Loucy (cell line): Measurements from ENCODE around the gene ROR1.

Experiments used
- H2AFZ ChIP-seq: fragments of 200-600 bp; sonication (generic); 2 replicates; pipeline ENCODE4 v1.6.0; 2016; ENCODE audit warnings: antibody characterized with exemption, mild to moderate bottlenecking, low read length, moderate library complexity
- H3F3A ChIP-seq: fragments of 200-600 bp; 2 replicates; pipeline ENCODE4 v1.6.0; 2016; ENCODE audit warnings: antibody characterized with exemption, low read depth, mild to moderate bottlenecking
- H3K27me3 ChIP-seq: fragments of 200-600 bp; sonication (generic); 2 replicates; pipeline ENCODE4 v1.6.1; 2014; ENCODE audit warnings: low read length, mild to moderate bottlenecking; ENCODE audit not compliant: insufficient read depth, poor library complexity, severe bottlenecking
- H3K36me3 ChIP-seq: fragments of 200-600 bp; sonication (generic); 2 replicates; pipeline ENCODE4 v1.6.1; 2016; ENCODE audit warnings: low read length; ENCODE audit not compliant: insufficient read depth
- H3K4me1 ChIP-seq: fragments of 200-600 bp; sonication (generic); 2 replicates; pipeline ENCODE4 v1.5.1; 2014; ENCODE audit warnings: low read length, mild to moderate bottlenecking; ENCODE audit not compliant: insufficient read depth, poor library complexity, severe bottlenecking
- H3K4me2 ChIP-seq: fragments of 200-600 bp; sonication (generic); 2 replicates; pipeline ENCODE4 v1.6.0; 2014; ENCODE audit warnings: antibody characterized with exemption, low read length, low read depth, mild to moderate bottlenecking; ENCODE audit not compliant: poor library complexity, severe bottlenecking
- H3K4me3 ChIP-seq: fragments of 200-600 bp; sonication (generic); 2 replicates; pipeline ENCODE4 v1.5.1; 2014; ENCODE audit warnings: low read length, mild to moderate bottlenecking, mixed read lengths; ENCODE audit not compliant: poor library complexity, severe bottlenecking
- H3K79me2 ChIP-seq: fragments of 200-600 bp; sonication (generic); 2 replicates; pipeline ENCODE4 v1.6.1; 2014; ENCODE audit warnings: low read length; ENCODE audit not compliant: insufficient read depth
- H3K9ac ChIP-seq: fragments of 200-600 bp; sonication (generic); 2 replicates; pipeline ENCODE4 v1.6.0; 2014; ENCODE audit warnings: mild to moderate bottlenecking, low read depth, low read length, moderate library complexity; ENCODE audit not compliant: poor library complexity, severe bottlenecking
- H3K9me2 ChIP-seq: fragments of 200-600 bp; sonication (generic); replicated peaks from 2 replicates; pipeline ENCODE4 v1.6.1; 2016; ENCODE audit warnings: low read depth, low read length, mixed read lengths
- H3K9me3 ChIP-seq: fragments of 200-600 bp; sonication (generic); 2 replicates; pipeline ENCODE4 v1.6.1; 2014; ENCODE audit warnings: mild to moderate bottlenecking, antibody characterized with exemption, low read length, low read depth; ENCODE audit not compliant: insufficient read depth
- H4K20me1 ChIP-seq: fragments of 200-600 bp; sonication (generic); 2 replicates; pipeline ENCODE4 v1.6.0; 2014; ENCODE audit warnings: antibody characterized with exemption, low read length, mild to moderate bottlenecking; ENCODE audit not compliant: insufficient read depth, poor library complexity, severe bottlenecking
- EZH2phosphoT487 ChIP-seq: fragments of 200-600 bp; IDR thresholded peaks from 2 replicates; pipeline ENCODE4 v1.6.1; 2018; ENCODE audit warnings: antibody characterized with exemption, mild to moderate bottlenecking, moderate library complexity, borderline replicate concordance
- TF ChIP-seq, protein P1 (sequence below): fragments of 200-600 bp; sonication (generic); conservative IDR thresholded peaks from 2 replicates; pipeline ENCODE4 v1.5.1; 2014; ENCODE audit warnings: mild to moderate bottlenecking, antibody characterized with exemption, low read length

ROR1 gene

DNA sequence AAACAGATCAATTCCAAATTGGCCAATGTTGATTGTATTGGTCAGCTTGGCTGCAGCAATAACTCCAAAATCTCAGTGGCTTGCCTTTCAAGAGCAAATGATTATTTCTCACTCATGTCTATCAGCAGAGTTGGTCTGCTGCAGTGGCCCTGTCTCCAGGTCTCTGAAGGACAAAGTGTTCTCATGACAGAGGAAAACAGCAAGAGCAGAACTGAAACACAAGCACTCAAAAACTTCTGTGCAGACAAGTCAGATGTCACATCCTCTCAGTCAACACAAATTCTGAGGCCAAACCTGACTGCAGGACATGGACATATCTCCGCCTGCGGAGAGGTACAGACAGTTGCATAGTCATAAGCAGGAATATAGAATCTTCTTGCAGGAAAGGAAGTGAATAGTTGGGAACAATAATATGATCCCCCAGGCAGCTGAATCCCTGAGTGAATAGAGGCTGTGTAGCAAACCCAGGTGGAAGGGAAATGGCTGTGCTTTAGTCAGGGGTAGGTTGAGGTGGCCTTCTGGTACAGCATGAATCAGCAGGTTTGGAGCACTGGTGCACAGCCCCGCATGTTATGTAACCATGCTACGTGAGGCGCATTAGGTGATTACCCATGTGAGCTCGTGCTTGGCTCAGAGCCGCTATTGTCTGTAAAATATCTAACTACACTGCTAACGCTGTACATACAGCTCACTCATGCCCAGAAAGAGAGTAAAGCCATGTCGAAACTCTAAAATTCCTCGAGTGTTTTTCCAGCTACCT lies 412.5 kb downstream of the ROR1 start:
- peaks cover 6% of the 10 kb centered on the region for H3K4me1 ChIP-seq
- H4K20me1 ChIP-seq, result no peaks in the 10 kb centered on the region
- no peak for TF ChIP-seq EZH2phosphoT487
- no peak overlapping the region for H3K4me3 ChIP-seq
- no peak overlapping the region for H3K9ac ChIP-seq
- H3F3A ChIP-seq, result no peaks in the 10 kb centered on the region
- H3K79me2 ChIP-seq, result no peaks in the 10 kb centered on the region
- no peaks in the 10 kb centered on the region for H3K9me3 ChIP-seq
- H3K27me3 ChIP-seq, result no peaks in the 10 kb centered on the region
- no peaks in the 10 kb centered on the region for H3K36me3 ChIP-seq
- 0 out of 2 replicates have a peak overlapping the region, but pooled peaks have one; percentile 1 for H2AFZ ChIP-seq
- H3K9me2 ChIP-seq, result no peaks in the 10 kb centered on the region
- H3K4me2 ChIP-seq, result no peak overlapping the region

DNA sequence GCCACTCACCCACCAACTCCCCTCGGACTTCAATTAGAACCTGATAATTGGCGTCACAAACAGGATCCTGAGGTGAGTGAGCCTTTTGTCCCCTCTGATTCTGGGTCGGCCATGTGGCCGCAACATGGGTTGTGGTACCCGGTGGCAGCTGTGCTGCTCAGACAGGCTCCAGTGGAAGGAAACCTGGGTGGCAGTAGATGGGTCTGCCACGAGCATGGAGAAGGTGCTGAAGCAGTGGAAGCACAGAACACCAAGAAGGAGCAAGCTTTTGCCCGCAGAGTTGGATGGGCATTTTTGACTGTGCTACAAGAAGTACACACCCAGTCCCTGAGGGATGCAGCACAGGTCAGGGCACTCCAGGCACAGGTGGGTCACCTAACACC lies 413.1 kb downstream of the ROR1 start:
- peaks cover 6% of the 10 kb centered on the region for H3K4me1 ChIP-seq
- H3K79me2 ChIP-seq, result no peaks in the 10 kb centered on the region
- no peak overlapping the region for H3K4me2 ChIP-seq
- H3F3A ChIP-seq, result no peaks in the 10 kb centered on the region
- H2AFZ ChIP-seq, result no peak overlapping the region
- no peak overlapping the region for H3K9ac ChIP-seq
- H3K27me3 ChIP-seq, result no peaks in the 10 kb centered on the region
- no peak for TF ChIP-seq EZH2phosphoT487
- TF ChIP-seq, protein P1, sequence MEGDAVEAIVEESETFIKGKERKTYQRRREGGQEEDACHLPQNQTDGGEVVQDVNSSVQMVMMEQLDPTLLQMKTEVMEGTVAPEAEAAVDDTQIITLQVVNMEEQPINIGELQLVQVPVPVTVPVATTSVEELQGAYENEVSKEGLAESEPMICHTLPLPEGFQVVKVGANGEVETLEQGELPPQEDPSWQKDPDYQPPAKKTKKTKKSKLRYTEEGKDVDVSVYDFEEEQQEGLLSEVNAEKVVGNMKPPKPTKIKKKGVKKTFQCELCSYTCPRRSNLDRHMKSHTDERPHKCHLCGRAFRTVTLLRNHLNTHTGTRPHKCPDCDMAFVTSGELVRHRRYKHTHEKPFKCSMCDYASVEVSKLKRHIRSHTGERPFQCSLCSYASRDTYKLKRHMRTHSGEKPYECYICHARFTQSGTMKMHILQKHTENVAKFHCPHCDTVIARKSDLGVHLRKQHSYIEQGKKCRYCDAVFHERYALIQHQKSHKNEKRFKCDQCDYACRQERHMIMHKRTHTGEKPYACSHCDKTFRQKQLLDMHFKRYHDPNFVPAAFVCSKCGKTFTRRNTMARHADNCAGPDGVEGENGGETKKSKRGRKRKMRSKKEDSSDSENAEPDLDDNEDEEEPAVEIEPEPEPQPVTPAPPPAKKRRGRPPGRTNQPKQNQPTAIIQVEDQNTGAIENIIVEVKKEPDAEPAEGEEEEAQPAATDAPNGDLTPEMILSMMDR, result no peak
- H4K20me1 ChIP-seq, result no peaks in the 10 kb centered on the region
- H3K9me2 ChIP-seq, result no peaks in the 10 kb centered on the region
- no peak overlapping the region for H3K4me3 ChIP-seq
- no peaks in the 10 kb centered on the region for H3K36me3 ChIP-seq
- no peaks in the 10 kb centered on the region for H3K9me3 ChIP-seq

DNA sequence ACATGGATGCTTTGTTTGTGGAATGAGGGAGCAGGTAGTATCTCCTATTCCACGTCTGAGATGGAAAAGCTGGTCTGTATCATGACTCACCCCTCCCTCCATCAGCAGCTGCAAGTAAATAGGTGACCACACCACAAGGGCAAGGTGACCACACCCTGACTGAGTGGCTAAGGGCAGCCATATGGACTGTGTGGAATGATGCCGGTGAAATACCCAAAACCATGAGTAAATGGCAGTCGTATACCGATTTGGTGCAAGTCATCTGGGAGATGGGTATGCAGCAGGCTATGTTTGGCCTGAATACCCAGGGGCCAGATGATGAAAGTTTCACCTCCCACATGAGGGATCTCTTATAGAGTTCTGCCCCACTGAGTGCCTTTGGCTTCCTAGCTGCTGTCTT lies 413.8 kb downstream of the ROR1 start:
- no peak overlapping the region for H2AFZ ChIP-seq
- H3K36me3 ChIP-seq, result no peaks in the 10 kb centered on the region
- H3K4me1 ChIP-seq, result peaks cover 6% of the 10 kb centered on the region

DNA sequence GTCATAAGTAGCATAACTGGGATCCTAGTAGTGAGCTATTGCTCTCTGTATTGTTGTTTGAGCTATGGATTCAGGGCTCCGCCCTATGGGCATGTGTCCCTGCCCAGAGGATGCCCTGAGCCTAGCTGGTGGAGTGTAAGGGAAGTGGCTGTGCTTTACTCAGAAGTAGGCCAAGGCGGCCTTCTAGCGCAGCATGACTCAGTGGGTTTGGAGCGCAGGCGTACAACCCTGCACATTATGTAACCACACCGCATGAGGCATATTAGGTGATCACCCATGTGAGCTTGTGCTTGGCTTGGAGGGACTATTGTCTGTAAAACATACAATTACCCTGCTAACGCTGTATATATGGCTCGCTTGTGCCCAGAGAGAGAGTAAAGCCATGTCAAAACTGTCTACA lies 418.5 kb downstream of the ROR1 start:
- TF ChIP-seq, protein P1, result no peak
- no peak for TF ChIP-seq EZH2phosphoT487
- H3K36me3 ChIP-seq, result no peaks in the 10 kb centered on the region
- no peaks in the 10 kb centered on the region for H3F3A ChIP-seq

More for the DNA sequence above, 413.8 kb downstream of the ROR1 start:
- Histone ChIP-seq H4K20me1 (no peaks in the 10 kb centered on the region), H3K9ac (no peak overlapping the region), H3K9me3 (no peaks in the 10 kb centered on the region), H3K4me2 (no peak overlapping the region), H3K9me2 (no peaks in the 10 kb centered on the region), H3F3A (no peaks in the 10 kb centered on the region), H3K79me2 (no peaks in the 10 kb centered on the region), H3K27me3 (no peaks in the 10 kb centered on the region), H3K4me3 (no peak overlapping the region)
- no peak for TF ChIP-seq EZH2phosphoT487

More for the DNA sequence above, 418.5 kb downstream of the ROR1 start:
- Histone ChIP-seq H3K27me3 (no peaks in the 10 kb centered on the region), H3K9me2 (no peaks in the 10 kb centered on the region), H3K4me3 (no peak overlapping the region), H2AFZ (no peak overlapping the region), H3K9ac (no peak overlapping the region), H3K79me2 (no peaks in the 10 kb centered on the region), H3K4me2 (no peak overlapping the region), H4K20me1 (no peaks in the 10 kb centered on the region), H3K9me3 (no peaks in the 10 kb centered on the region), H3K4me1 (no peaks in the 10 kb centered on the region)
